HG03432 (cell line): ENCODE results near the gene MYO3B.
"Not testable (repeated sequence)": the region's sequence is repeated elsewhere in the genome, so short reads cannot be mapped to it uniquely, and the experiment has no call there.

Source experiments
- ATAC-seq: cut with Tn5 transposase; IDR thresholded peaks from one replicate; pipeline ENCODE4 v1.9.1; 2021; ENCODE audit warnings: mild to moderate bottlenecking, moderate library complexity; ENCODE audit not compliant: unreplicated experiment

Gene MYO3B

GRCh38 chr2:170587117-170587516 lies 409.2 kb downstream of the MYO3B start:
- no peak for ATAC-seq

GRCh38 chr2:170587922-170588321 lies 410.0 kb downstream of the MYO3B start:
- no peak for ATAC-seq

- no peak for ATAC-seq
These were observed 410.8 kb downstream of the MYO3B start for GRCh38 chr2:170588729-170589128.

GRCh38 chr2:170596576-170596975 lies 418.6 kb downstream of the MYO3B start:
- ATAC-seq: no peak

GRCh38 chr2:170598067-170598395 lies 420.1 kb downstream of the MYO3B start:
- ATAC-seq: no peak

- no peak for ATAC-seq
These were observed 423.5 kb downstream of the MYO3B start for GRCh38 chr2:170601489-170601888.

- no peak for ATAC-seq
These were observed 427.9 kb downstream of the MYO3B start for GRCh38 chr2:170605862-170606261.

GRCh38 chr2:170607171-170607570 lies 429.2 kb downstream of the MYO3B start:
- ATAC-seq: no peak

GRCh38 chr2:170610615-170611014 lies 432.7 kb downstream of the MYO3B start:
- no peak for ATAC-seq

GRCh38 chr2:170618948-170619347 lies 441.0 kb downstream of the MYO3B start:
- not testable (repeated sequence) for ATAC-seq

- ATAC-seq: not testable (repeated sequence)
These were observed 457.1 kb downstream of the MYO3B start for GRCh38 chr2:170635094-170635493.

GRCh38 chr2:170639635-170640034 lies 461.7 kb downstream of the MYO3B start:
- ATAC-seq: no peak

GRCh38 chr2:170641961-170642360 lies 464.0 kb downstream of the MYO3B start:
- no peak for ATAC-seq

GRCh38 chr2:170643346-170643745 lies 465.4 kb downstream of the MYO3B start:
- ATAC-seq: no peak

- no peak for ATAC-seq
These were observed 469.9 kb downstream of the MYO3B start for GRCh38 chr2:170647741-170648436.

- ATAC-seq: no peak
These were observed 473.8 kb downstream of the MYO3B start for GRCh38 chr2:170651624-170652325.

- no peak for ATAC-seq
These were observed 474.9 kb downstream of the MYO3B start for GRCh38 chr2:170652637-170653417.

GRCh38 chr2:170656669-170657068 lies 478.7 kb downstream of the MYO3B start:
- ATAC-seq: no peak

- ATAC-seq: no peak
These were observed 482.5 kb downstream of the MYO3B start for GRCh38 chr2:170660409-170660808.

- ATAC-seq: no peak
These were observed 487.8 kb downstream of the MYO3B start for GRCh38 chr2:170665743-170666142.

GRCh38 chr2:170669909-170670308 lies 492.0 kb downstream of the MYO3B start:
- no peak for ATAC-seq

GRCh38 chr2:170670651-170671050 lies 492.7 kb downstream of the MYO3B start:
- no peak for ATAC-seq
